GM23338 (cell line): ENCODE measurements around the gene TMEM214. TPM values are rescaled to one million over a fixed set of nuclear protein-coding genes. Genes with fewer than 3 reads are reported as not detected.

Experiments
- EZH2 ChIP-seq: fragments of 200-600 bp; sonication (generic); IDR thresholded peaks from one replicate; pipeline ENCODE4 v1.8.0; 2017; ENCODE audit warnings: antibody characterized with exemption, mild to moderate bottlenecking, low read depth; ENCODE audit not compliant: unreplicated experiment
- EZH2phosphoT487 ChIP-seq: fragments of 200-600 bp; sonication (generic); IDR thresholded peaks from one replicate; pipeline ENCODE4 v1.8.1; 2018; ENCODE audit warnings: antibody characterized with exemption; ENCODE audit not compliant: unreplicated experiment
- STAT1 ChIP-seq: IDR thresholded peaks from one replicate; pipeline ENCODE4 v1.6.1; 2016; ENCODE audit warnings: antibody characterized with exemption; ENCODE audit not compliant: unreplicated experiment
- polyA plus RNA-seq: library from polyadenylated mRNA; unstranded; fragments of >200 nt; fragmentation: Nextera tagmentation; extraction: Ambion mirVana; gene quantifications from 2 replicates; pipeline ENCODE4 v1.2.1, GENCODE V29; 2016
- total RNA-seq: library from RNA; depleted of rRNA; stranded (reverse); fragments of >200 nt; shearing (Covaris generic); gene quantifications from 2 replicates; pipeline ENCODE4 v1.2.3, GENCODE V29; 2014
- TF ChIP-seq, protein P1 (sequence below): fragments of 250-450 bp; sonication (Bioruptor Pico); IDR thresholded peaks from 2 replicates; pipeline ENCODE4 v1.5.0; 2020; ENCODE audit warnings: mild to moderate bottlenecking, moderate library complexity
- TF ChIP-seq, protein P2 (sequence below): IDR thresholded peaks from one replicate; pipeline ENCODE4 v1.6.1; 2018; ENCODE audit warnings: antibody characterized with exemption; ENCODE audit not compliant: unreplicated experiment

Gene TMEM214
- total and polyA plus RNA-seq, 2 experiments from 2014 or later: 18.4 to 36.5 TPM

- TF ChIP-seq, protein P1, sequence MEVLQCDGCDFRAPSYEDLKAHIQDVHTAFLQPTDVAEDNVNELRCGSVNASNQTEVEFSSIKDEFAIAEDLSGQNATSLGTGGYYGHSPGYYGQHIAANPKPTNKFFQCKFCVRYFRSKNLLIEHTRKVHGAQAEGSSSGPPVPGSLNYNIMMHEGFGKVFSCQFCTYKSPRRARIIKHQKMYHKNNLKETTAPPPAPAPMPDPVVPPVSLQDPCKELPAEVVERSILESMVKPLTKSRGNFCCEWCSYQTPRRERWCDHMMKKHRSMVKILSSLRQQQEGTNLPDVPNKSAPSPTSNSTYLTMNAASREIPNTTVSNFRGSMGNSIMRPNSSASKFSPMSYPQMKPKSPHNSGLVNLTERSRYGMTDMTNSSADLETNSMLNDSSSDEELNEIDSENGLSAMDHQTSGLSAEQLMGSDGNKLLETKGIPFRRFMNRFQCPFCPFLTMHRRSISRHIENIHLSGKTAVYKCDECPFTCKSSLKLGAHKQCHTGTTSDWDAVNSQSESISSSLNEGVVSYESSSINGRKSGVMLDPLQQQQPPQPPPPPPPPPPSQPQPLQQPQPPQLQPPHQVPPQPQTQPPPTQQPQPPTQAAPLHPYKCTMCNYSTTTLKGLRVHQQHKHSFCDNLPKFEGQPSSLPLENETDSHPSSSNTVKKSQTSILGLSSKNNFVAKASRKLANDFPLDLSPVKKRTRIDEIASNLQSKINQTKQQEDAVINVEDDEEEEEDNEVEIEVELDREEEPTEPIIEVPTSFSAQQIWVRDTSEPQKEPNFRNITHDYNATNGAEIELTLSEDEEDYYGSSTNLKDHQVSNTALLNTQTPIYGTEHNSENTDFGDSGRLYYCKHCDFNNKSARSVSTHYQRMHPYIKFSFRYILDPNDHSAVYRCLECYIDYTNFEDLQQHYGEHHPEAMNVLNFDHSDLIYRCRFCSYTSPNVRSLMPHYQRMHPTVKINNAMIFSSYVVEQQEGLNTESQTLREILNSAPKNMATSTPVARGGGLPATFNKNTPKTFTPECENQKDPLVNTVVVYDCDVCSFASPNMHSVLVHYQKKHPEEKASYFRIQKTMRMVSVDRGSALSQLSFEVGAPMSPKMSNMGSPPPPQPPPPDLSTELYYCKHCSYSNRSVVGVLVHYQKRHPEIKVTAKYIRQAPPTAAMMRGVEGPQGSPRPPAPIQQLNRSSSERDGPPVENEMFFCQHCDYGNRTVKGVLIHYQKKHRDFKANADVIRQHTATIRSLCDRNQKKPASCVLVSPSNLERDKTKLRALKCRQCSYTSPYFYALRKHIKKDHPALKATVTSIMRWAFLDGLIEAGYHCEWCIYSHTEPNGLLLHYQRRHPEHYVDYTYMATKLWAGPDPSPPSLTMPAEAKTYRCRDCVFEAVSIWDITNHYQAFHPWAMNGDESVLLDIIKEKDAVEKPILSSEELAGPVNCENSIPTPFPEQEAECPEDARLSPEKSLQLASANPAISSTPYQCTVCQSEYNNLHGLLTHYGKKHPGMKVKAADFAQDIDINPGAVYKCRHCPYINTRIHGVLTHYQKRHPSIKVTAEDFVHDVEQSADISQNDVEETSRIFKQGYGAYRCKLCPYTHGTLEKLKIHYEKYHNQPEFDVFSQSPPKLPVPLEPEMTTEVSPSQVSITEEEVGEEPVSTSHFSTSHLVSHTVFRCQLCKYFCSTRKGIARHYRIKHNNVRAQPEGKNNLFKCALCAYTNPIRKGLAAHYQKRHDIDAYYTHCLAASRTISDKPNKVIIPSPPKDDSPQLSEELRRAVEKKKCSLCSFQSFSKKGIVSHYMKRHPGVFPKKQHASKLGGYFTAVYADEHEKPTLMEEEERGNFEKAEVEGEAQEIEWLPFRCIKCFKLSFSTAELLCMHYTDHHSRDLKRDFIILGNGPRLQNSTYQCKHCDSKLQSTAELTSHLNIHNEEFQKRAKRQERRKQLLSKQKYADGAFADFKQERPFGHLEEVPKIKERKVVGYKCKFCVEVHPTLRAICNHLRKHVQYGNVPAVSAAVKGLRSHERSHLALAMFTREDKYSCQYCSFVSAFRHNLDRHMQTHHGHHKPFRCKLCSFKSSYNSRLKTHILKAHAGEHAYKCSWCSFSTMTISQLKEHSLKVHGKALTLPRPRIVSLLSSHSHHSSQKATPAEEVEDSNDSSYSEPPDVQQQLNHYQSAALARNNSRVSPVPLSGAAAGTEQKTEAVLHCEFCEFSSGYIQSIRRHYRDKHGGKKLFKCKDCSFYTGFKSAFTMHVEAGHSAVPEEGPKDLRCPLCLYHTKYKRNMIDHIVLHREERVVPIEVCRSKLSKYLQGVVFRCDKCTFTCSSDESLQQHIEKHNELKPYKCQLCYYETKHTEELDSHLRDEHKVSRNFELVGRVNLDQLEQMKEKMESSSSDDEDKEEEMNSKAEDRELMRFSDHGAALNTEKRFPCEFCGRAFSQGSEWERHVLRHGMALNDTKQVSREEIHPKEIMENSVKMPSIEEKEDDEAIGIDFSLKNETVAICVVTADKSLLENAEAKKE (CRISPR knock-in tag): no peak
- TF ChIP-seq, protein P2, sequence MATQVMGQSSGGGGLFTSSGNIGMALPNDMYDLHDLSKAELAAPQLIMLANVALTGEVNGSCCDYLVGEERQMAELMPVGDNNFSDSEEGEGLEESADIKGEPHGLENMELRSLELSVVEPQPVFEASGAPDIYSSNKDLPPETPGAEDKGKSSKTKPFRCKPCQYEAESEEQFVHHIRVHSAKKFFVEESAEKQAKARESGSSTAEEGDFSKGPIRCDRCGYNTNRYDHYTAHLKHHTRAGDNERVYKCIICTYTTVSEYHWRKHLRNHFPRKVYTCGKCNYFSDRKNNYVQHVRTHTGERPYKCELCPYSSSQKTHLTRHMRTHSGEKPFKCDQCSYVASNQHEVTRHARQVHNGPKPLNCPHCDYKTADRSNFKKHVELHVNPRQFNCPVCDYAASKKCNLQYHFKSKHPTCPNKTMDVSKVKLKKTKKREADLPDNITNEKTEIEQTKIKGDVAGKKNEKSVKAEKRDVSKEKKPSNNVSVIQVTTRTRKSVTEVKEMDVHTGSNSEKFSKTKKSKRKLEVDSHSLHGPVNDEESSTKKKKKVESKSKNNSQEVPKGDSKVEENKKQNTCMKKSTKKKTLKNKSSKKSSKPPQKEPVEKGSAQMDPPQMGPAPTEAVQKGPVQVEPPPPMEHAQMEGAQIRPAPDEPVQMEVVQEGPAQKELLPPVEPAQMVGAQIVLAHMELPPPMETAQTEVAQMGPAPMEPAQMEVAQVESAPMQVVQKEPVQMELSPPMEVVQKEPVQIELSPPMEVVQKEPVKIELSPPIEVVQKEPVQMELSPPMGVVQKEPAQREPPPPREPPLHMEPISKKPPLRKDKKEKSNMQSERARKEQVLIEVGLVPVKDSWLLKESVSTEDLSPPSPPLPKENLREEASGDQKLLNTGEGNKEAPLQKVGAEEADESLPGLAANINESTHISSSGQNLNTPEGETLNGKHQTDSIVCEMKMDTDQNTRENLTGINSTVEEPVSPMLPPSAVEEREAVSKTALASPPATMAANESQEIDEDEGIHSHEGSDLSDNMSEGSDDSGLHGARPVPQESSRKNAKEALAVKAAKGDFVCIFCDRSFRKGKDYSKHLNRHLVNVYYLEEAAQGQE: no peak
- TF ChIP-seq EZH2 (no peak), STAT1 (no peak), EZH2phosphoT487 (no peak)
Observed at GRCh38 chr2:27077231-27077630, 44.5 kb downstream of the TMEM214 start (continued).
